Osteocyte (in vitro differentiated cells): ENCODE data around the gene DIAPH2. TPM values are rescaled to one million over a fixed set of nuclear protein-coding genes. Genes with fewer than 3 reads are reported as not detected.

ENCODE experiments used
- DNase-seq: peaks from one replicate; pipeline ENCODE4 v3.0.0; 2021; ENCODE audit warnings: mixed read lengths; ENCODE audit not compliant: unreplicated experiment; ENCODE audit errors: extremely low spot score
- H3K27ac Mint-ChIP-seq: one replicate; pipeline ENCODE4 v1.8.0; 2021; ENCODE audit warnings: mild to moderate bottlenecking, mixed read lengths; ENCODE audit not compliant: unreplicated experiment
- H3K27me3 Mint-ChIP-seq: one replicate; pipeline ENCODE4 v1.8.0; 2021; ENCODE audit warnings: mixed read lengths; ENCODE audit not compliant: unreplicated experiment
- H3K36me3 Mint-ChIP-seq: one replicate; pipeline ENCODE4 v1.8.0; 2021; ENCODE audit warnings: mixed read lengths; ENCODE audit not compliant: unreplicated experiment
- H3K4me1 Mint-ChIP-seq: one replicate; pipeline ENCODE4 v1.8.0; 2021; ENCODE audit warnings: mixed read lengths; ENCODE audit not compliant: unreplicated experiment
- H3K4me3 Mint-ChIP-seq: one replicate; pipeline ENCODE4 v1.8.0; 2021; ENCODE audit warnings: mild to moderate bottlenecking, moderate library complexity, mixed read lengths; ENCODE audit not compliant: unreplicated experiment
- H3K9me3 Mint-ChIP-seq: one replicate; pipeline ENCODE4 v1.8.0; 2021; ENCODE audit warnings: mixed read lengths; ENCODE audit not compliant: unreplicated experiment
- total RNA-seq: library from RNA; stranded (reverse); gene quantifications from 2 replicates; pipeline ENCODE4 v1.2.1, GENCODE V29; 2021
- TF ChIP-seq, protein P1 (sequence below): fragments of 200-600 bp; sonication (generic); IDR thresholded peaks from 2 replicates; pipeline ENCODE4 v1.5.0; 2021; ENCODE audit warnings: antibody characterized with exemption, mild to moderate bottlenecking, moderate library complexity

DIAPH2 gene
- total RNA-seq, 1 donor from 2014 or later, result 9.3 TPM

DNA sequence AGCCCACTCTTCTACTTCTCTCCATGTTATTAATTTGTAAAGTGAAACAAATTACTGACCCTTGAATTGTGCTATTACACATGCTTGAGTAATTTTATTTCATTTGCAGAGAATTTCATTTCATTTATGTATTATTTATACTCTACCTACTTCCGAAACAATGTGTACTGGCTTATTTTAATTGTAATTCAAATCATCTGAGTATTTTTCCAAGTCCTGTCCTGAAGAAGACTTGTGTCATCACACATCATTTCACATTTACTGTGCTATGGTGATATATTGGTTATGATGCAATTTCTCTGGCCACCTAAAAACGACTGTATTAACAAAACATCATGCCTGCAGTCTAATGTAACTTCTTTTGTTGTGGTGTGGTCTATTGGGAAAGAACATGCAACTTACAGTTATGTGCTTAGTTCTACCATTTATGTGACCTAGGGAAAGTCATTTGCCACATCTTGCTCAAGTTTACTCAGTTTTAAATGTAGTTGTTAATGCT, 583.6 kb downstream of the DIAPH2 start:
- TF ChIP-seq, protein P1, sequence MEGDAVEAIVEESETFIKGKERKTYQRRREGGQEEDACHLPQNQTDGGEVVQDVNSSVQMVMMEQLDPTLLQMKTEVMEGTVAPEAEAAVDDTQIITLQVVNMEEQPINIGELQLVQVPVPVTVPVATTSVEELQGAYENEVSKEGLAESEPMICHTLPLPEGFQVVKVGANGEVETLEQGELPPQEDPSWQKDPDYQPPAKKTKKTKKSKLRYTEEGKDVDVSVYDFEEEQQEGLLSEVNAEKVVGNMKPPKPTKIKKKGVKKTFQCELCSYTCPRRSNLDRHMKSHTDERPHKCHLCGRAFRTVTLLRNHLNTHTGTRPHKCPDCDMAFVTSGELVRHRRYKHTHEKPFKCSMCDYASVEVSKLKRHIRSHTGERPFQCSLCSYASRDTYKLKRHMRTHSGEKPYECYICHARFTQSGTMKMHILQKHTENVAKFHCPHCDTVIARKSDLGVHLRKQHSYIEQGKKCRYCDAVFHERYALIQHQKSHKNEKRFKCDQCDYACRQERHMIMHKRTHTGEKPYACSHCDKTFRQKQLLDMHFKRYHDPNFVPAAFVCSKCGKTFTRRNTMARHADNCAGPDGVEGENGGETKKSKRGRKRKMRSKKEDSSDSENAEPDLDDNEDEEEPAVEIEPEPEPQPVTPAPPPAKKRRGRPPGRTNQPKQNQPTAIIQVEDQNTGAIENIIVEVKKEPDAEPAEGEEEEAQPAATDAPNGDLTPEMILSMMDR, result no peak
- H3K4me3 Mint-ChIP-seq, result no peak overlapping the region
- H3K27me3 Mint-ChIP-seq, result no peaks in the 10 kb centered on the region
- H3K4me1 Mint-ChIP-seq, result peaks cover 7% of the 10 kb centered on the region
- H3K36me3 Mint-ChIP-seq, result no peaks in the 10 kb centered on the region
- peaks cover 6% of the 10 kb centered on the region for H3K9me3 Mint-ChIP-seq
- DNase-seq, result no peak
- H3K27ac Mint-ChIP-seq, result no peak overlapping the region

DNA sequence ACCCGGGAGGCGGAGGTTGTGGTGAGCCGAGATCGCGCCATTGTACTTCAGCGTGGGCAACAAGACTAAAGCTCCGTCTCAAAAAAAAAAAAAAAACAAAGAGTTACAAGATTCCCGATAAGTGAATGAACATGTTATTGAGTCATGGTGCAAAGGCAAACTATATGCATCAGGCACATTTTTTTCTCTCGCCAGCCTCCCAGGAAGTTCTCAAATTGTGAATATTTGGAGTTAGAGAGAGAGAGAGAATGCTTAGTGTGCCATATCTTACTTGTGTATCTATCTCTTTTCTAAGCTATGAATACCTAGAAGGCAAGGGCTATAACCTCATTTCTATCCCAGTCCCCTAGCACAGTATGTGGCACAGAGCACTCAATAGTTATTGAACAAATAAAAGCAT, 599.9 kb downstream of the DIAPH2 start:
- TF ChIP-seq, protein P1, result no peak
- Mint-ChIP-seq H3K27me3 (no peaks in the 10 kb centered on the region), H3K4me3 (no peak overlapping the region), H3K4me1 (no peaks in the 10 kb centered on the region), H3K36me3 (no peaks in the 10 kb centered on the region), H3K27ac (no peak overlapping the region), H3K9me3 (no peaks in the 10 kb centered on the region)
- DNase-seq, result no peak

DNA sequence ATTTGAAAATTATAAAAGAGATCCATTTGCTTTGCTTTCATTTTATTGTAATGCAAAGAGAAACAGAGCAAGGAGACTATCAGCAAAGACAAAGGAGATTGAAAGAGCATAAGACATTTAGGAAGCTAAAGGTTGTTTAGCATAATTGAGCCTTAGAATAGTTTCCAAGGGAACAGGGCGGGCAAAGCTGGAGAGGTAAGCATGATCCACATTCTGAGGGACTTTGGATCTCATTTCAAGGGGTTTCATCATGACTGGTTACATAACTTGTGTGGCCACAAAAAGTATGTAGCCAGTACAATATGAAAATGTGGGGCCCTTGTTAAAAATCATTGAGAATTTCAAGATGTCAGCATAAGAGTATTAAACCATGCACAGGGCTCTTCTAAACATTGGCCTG, 605.6 kb downstream of the DIAPH2 start:
- no peak overlapping the region for H3K4me3 Mint-ChIP-seq
- no peaks in the 10 kb centered on the region for H3K36me3 Mint-ChIP-seq
- TF ChIP-seq, protein P1, result no peak
- H3K27ac Mint-ChIP-seq, result no peak overlapping the region
- no peaks in the 10 kb centered on the region for H3K9me3 Mint-ChIP-seq
- no peaks in the 10 kb centered on the region for H3K27me3 Mint-ChIP-seq
- no peak for DNase-seq
- no peaks in the 10 kb centered on the region for H3K4me1 Mint-ChIP-seq

DNA sequence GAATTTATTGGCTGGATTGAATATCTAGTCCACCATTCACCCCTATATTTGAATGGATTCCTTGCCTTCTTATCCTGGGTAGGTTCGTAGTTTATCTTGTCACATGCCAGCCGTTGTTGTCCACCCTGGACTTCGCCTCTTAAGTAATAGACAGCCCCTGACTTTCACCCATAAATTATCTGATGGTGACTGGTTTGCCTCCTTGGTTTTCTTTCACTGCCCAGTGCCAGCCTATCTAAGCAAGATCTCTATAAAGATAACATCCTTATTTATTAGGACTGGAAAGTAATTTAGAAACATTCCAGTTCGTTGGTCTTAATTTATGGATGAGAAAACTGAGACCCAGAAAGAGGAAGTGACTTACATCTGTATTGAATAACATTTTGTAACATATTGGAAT, 609.4 kb downstream of the DIAPH2 start:
- Mint-ChIP-seq H3K4me1 (no peaks in the 10 kb centered on the region), H3K27ac (no peak overlapping the region), H3K27me3 (no peaks in the 10 kb centered on the region), H3K36me3 (no peaks in the 10 kb centered on the region), H3K9me3 (no peaks in the 10 kb centered on the region), H3K4me3 (no peak overlapping the region)
- TF ChIP-seq, protein P1, result no peak
- no peak for DNase-seq

DNA sequence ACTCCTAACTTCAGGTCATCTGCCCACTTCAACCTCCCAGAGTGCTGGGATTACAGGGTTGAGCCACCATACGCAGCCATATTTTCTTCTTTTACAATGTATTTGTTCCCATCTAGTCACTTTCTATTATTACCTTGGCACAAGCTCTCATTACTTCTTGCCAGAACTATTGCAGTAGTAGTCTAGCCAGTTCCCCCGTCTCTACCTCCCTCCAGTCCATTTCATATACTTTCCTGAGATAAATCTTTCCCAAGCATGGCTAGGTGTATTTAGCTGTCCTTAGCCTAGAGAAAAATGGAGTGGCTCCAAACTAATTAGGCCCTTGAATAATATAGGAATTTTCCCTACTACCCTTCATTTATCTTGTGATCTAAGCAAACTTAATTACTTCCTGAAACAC, 611.3 kb downstream of the DIAPH2 start:
- Mint-ChIP-seq H3K9me3 (no peaks in the 10 kb centered on the region), H3K4me1 (no peaks in the 10 kb centered on the region), H3K27me3 (no peaks in the 10 kb centered on the region), H3K27ac (no peak overlapping the region), H3K36me3 (no peaks in the 10 kb centered on the region), H3K4me3 (no peak overlapping the region)
- no peak for DNase-seq
- TF ChIP-seq, protein P1, result no peak
